H1 (cell line): Measurements from ENCODE around the gene PRPF40B. TPM values are rescaled to one million over a fixed set of nuclear protein-coding genes. Genes with fewer than 3 reads are reported as not detected.

Experiments
- CREB1 ChIP-seq: IDR thresholded peaks from 2 replicates; pipeline ENCODE4 v1.6.1; 2012; ENCODE audit warnings: inconsistent platforms
- SIX5 ChIP-seq: IDR thresholded peaks from 2 replicates; pipeline ENCODE4 v1.6.1; 2011; ENCODE audit warnings: mild to moderate bottlenecking, low read depth, low read length
- TCF12 ChIP-seq: IDR thresholded peaks from 2 replicates; pipeline ENCODE4 v1.6.1; 2011; ENCODE audit warnings: low read depth, mild to moderate bottlenecking, low read length
- polyA plus RNA-seq, 7 experiments: library from polyadenylated mRNA; depleted of rRNA in 3 of 7; stranded (reverse) in 5 of 7; unstranded in 2 of 7; fragments of >200 nt in 5 of 7; fragments of 200-250 nt in 2 of 7; gene quantifications; 1 replicate in 5 of 7; 2 replicates in 1 of 7; 4 replicates in 1 of 7; pipeline versions ENCODE4 v1.2.1 to v1.2.3, GENCODE V29; 2011 to 2013; ENCODE audit warnings: missing spikeins in 2 of 7, mixed read lengths in 2 of 7
- total RNA-seq: library from RNA; stranded (reverse); fragmentation: NEBNext Ultra II Directional; extraction: Animal tissue kit (Norgen Biotek cat#: 25700); gene quantifications from 2 replicates; pipeline ENCODE4 v1.2.1, GENCODE V29; 2021

The PRPF40B gene
- total and polyA plus RNA-seq, 2 of the 8 experiments (the other 6 are each of a cell fraction or from before 2014, with no cell fraction given): 14.4 to 24.4 TPM

- TF ChIP-seq TCF12 (no peak), CREB1 (no peak), SIX5 (no peak)
Measured at GRCh38 chr12:49672301-49673217, 49.2 kb downstream of the PRPF40B start (continued).
